ENCODE measurements around the gene TGFB1I1.

Gene TGFB1I1

GRCh38 chr16:31451201-31451600, 20.8 kb upstream of the TGFB1I1 start:
- TF ChIP-seq POLR2A (IDR thresholded peaks at IDR 0.05; ENCODE audit: extremely low read depth, insufficient read length) (no peak), CTCF (IDR thresholded peaks at IDR 0.05; ENCODE audit: low read depth, low read length) (no peak), MYC (IDR thresholded peaks at IDR 0.05; ENCODE audit: low read depth, low read length) (no peak)
- TF ChIP-seq, protein P1, sequence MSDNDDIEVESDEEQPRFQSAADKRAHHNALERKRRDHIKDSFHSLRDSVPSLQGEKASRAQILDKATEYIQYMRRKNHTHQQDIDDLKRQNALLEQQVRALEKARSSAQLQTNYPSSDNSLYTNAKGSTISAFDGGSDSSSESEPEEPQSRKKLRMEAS (IDR thresholded peaks at IDR 0.05; ENCODE audit: low read depth, low read length) = no peak
- DNase-seq (ENCODE audit: low read depth) = no peak
- H3K4me3 ChIP-seq (ENCODE audit: low read depth, low read length) = no peak overlapping the region

DNA sequence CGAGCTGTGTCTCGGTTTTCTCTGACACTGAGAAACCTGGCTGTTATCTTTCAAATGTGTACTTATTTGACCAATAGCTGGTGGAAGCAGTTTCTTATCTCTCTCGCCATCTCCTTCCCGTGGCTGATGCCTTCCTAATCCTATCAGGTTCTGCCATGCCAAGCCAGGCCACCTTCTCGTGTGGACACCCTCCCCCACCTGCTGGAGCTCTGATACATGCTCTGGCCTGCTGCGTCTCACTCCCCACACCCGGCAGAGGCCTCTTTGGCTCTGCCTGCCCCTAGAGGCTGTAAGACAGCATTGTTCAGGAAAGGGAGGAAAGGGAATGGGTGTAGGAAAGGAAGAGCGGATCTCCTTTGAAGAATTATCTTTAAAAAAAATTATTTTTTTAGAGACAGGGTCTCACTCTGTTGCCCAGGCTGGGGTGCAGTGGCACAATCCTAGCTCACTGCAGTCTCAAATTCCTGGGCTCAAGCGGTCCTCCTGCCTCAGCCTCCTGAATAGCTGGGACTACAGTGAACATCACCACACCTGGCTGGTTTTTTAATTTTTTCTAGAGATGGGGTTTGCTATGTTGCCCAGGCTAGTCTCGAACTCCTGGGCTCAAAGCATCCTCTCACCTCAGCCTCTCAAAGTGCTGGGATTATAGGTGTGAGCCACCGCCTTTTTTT, 20.1 kb upstream of the TGFB1I1 start:
- no peak overlapping the region for H3K4me3 ChIP-seq (ENCODE audit: low read depth, low read length)
- DNase-seq (ENCODE audit: low read depth) = peak; percentile 57
- TF ChIP-seq, protein P1 (IDR thresholded peaks at IDR 0.05; ENCODE audit: low read depth, low read length) = no peak
- TF ChIP-seq POLR2A (IDR thresholded peaks at IDR 0.05; ENCODE audit: extremely low read depth, insufficient read length) = no peak
- TF ChIP-seq MYC (IDR thresholded peaks at IDR 0.05; ENCODE audit: low read depth, low read length) = no peak
- TF ChIP-seq CTCF (IDR thresholded peaks at IDR 0.05; ENCODE audit: low read depth, low read length) = peak; percentile 47

- H3K4me3 ChIP-seq (ENCODE audit: low read depth, low read length) = no peak overlapping the region
- TF ChIP-seq, protein P1 (IDR thresholded peaks at IDR 0.05; ENCODE audit: low read depth, low read length) = no peak
- DNase-seq (ENCODE audit: low read depth) = no peak
Measured at GRCh38 chr16:31452631-31453106, 19.3 kb upstream of the TGFB1I1 start.

DNA sequence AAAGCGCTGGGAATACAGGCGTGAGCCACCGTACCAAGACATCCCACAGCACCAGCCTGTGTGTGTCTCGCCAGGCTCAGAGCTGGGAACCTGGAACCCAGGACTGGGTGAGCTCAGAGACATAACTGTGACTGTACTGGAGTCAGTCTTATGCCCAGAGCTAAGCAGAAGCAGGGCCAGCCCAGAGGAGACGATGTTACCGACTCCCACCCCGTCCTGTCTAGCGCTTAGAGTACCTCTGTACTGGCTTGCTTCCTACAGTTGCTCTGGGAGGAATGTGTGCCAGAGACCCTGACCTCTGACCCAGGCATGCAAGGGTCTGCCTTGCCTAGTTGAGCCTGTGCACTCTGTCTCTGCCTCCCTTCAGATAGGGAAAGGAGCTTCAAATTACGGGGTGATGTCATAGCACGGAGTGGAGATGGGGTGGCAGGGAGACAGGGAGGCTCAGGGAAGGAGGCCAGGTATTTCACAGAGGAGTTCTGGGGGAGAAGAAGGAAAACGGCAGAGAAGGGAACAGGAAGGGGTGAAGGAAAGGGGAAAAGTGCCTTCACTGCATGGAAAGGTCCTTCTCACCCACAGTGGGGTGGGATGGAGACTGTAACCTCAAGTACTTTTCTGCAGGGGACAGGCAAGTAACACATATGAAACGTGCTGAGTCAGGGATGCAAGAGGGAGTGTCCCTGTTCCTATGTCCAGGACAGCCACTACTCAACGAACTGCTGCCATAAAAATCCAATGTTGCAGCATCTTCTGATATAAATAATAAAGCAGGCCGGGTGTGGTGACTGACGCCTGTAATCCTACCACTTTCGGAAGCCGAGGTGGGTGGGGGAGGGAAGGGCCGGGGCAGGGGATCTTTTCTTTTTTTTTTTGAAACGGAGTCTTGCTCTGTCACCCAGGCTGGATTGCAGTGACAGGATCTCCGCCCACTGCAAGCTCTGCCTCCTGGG, 18.4 kb upstream of the TGFB1I1 start:
- TF ChIP-seq MYC (IDR thresholded peaks at IDR 0.05; ENCODE audit: low read depth, low read length) (no peak), POLR2A (IDR thresholded peaks at IDR 0.05; ENCODE audit: extremely low read depth, insufficient read length) (no peak), CTCF (IDR thresholded peaks at IDR 0.05; ENCODE audit: low read depth, low read length) (no peak)
- TF ChIP-seq, protein P1 (IDR thresholded peaks at IDR 0.05; ENCODE audit: low read depth, low read length) = no peak
- peak; percentile 40 for DNase-seq (ENCODE audit: low read depth)
- no peak overlapping the region for H3K4me3 ChIP-seq (ENCODE audit: low read depth, low read length)

DNA sequence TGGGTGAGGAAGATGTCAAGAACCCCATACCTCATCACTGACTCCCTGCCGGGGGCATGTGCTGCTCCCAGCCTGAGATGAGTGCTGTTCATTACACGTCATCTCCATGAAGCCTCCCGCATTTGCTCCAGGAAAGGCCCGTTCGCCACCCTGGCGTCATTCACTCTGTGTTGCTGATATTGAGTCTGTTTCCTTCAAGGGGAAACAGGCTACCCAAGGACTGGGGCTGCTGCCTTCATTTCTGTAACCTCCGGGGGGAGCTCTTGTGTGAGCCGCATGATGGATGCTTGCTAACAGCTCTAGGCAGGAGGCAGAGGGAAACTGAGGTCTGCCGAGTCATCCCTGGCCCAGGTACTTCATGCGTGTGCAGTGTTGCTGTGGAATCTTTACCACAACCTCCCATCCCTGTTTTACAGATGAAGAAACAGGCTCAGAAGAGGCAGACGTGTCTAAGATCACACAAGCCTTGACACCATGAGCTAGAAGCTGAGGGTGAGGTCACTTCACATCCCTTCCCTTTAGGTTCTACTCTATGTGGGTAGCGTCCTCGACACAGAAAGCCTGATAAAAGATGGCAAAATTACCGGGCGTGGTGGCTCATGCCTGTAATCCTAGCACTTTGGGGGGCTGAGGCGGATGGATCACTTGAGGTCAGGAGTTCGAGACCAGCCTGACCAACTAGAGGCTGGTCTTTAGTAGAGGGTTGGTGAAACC, 16.2 kb upstream of the TGFB1I1 start:
- peak overlapping the region; percentile 32 for H3K4me3 ChIP-seq (ENCODE audit: low read depth, low read length)
- peak; percentile 64 for DNase-seq (ENCODE audit: low read depth)
- peak; percentile 62 for TF ChIP-seq CTCF (IDR thresholded peaks at IDR 0.05; ENCODE audit: low read depth, low read length)
- TF ChIP-seq, protein P1 (IDR thresholded peaks at IDR 0.05; ENCODE audit: low read depth, low read length) = peak; percentile 41; the same call in 1 of the 2 replicates
- no peak for TF ChIP-seq POLR2A (IDR thresholded peaks at IDR 0.05; ENCODE audit: extremely low read depth, insufficient read length)
- TF ChIP-seq MYC (IDR thresholded peaks at IDR 0.05; ENCODE audit: low read depth, low read length) = no peak
